Measurements from ENCODE around the gene KLRC1. TPM values are rescaled to one million over a fixed set of nuclear protein-coding genes. Genes with fewer than 3 reads are reported as not detected.
"Not testable (repeated sequence)": the region's sequence is repeated elsewhere in the genome, so short reads cannot be mapped to it uniquely, and the experiment has no call there.

The KLRC1 gene
- not detected in 2 replicates for total RNA-seq

DNA sequence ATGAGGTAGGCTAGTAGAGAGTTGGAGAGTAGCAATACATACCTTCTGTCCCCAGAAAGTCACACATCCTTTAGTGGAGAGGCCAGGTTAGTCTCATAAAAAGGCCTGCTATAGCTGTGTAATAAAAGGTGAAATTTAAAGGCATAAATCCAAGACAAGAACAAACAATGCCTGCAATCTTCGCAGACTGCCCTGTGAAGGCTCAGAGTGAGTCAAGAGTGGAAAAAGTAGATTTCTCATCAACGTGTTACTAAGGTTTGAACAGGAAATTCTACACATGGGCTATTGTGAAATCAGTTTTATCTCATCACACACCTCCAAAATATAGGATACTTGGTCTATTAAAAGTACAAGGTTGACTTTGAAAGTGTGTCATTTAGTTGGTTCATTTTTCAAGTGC lies at the start of gene KLRC1:
Gene KLRC1, minus strand, starts transcription at position 222 of the 400 bp plus-strand sequence. CDS start 2,221 bp downstream, outside the sequence.
- intact Hi-C loops (cut with micrococcal nuclease) = no loop called here
- TF ChIP-seq, protein P1, sequence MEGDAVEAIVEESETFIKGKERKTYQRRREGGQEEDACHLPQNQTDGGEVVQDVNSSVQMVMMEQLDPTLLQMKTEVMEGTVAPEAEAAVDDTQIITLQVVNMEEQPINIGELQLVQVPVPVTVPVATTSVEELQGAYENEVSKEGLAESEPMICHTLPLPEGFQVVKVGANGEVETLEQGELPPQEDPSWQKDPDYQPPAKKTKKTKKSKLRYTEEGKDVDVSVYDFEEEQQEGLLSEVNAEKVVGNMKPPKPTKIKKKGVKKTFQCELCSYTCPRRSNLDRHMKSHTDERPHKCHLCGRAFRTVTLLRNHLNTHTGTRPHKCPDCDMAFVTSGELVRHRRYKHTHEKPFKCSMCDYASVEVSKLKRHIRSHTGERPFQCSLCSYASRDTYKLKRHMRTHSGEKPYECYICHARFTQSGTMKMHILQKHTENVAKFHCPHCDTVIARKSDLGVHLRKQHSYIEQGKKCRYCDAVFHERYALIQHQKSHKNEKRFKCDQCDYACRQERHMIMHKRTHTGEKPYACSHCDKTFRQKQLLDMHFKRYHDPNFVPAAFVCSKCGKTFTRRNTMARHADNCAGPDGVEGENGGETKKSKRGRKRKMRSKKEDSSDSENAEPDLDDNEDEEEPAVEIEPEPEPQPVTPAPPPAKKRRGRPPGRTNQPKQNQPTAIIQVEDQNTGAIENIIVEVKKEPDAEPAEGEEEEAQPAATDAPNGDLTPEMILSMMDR (IDR thresholded peaks at IDR 0.05) = no peak
- peaks cover 18% of the 10 kb centered on the region for H3K9me3 Mint-ChIP-seq
- DNase-seq (no peak), ATAC-seq (ENCODE audit: low read depth) (no peak)
- no peak within 1 kb of the TSS for H3K27ac Mint-ChIP-seq
- H3K27me3 Mint-ChIP-seq = no peaks in the 10 kb centered on the region
- no peaks in the 10 kb centered on the region for H3K36me3 Mint-ChIP-seq (ENCODE audit: low read depth)
- no peak within 1 kb of the TSS for H3K4me3 Mint-ChIP-seq
- no peaks in the 10 kb centered on the region for H3K4me1 Mint-ChIP-seq
- CTCF ChIA-PET = no interaction called here
- POLR2A ChIA-PET = no interaction called here

DNA sequence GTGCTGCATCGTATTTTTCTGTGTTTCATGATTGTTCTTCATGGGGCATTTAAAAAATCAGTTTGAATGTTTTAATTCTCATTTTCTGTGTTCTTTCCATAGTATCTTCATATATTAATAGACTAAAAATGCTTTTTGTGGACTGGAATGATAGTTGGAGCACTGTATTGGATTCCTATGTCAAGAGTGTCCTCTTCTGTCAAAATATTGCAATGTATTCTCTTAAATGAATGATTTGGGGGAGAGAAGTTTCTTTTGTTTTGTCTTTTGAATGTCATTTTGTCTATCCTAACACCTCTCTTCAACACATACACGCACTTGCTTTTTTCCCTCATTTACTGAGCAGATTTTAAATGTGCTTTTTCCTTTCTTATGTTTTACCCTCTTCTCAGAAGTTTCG lies 47.9 kb upstream of the KLRC1 start:
- H3K4me3 Mint-ChIP-seq = no peak overlapping the region
- H3K27ac Mint-ChIP-seq = no peak overlapping the region
- H3K36me3 Mint-ChIP-seq (ENCODE audit: low read depth) = no peaks in the 10 kb centered on the region
- ChIA-PET POLR2A (no interaction called here), CTCF (no interaction called here)
- intact Hi-C loops (cut with micrococcal nuclease) = loop anchor here (5.0 kb wide), 1 partner anchor 169 kb away; no protein-coding TSS in a partner anchor
- ATAC-seq (ENCODE audit: low read depth) (no peak), DNase-seq (no peak)
- H3K9me3 Mint-ChIP-seq = no peaks in the 10 kb centered on the region
- TF ChIP-seq, protein P1 (IDR thresholded peaks at IDR 0.05) = no peak
- H3K4me1 Mint-ChIP-seq = no peaks in the 10 kb centered on the region
- peaks cover 7% of the 10 kb centered on the region for H3K27me3 Mint-ChIP-seq

DNA sequence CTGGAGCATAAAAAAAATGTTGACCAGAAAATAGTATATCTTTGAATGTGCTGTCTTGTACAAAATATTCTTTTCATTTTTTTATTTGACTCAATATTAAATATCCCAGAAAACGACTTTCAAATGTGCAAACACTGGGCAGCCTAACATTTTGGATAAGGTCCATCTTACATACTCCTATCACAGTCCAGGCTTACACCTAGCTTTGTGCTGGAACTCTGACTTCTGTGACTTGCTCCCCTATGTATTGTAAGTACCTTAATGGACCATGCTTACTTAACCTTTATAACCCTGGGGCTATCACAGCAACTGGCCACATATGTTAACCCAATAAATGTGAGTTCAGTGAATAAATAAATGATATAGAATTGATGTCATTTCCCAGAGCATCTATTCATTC lies 44.9 kb upstream of the KLRC1 start:
- Mint-ChIP-seq H3K36me3 (ENCODE audit: low read depth) (no peaks in the 10 kb centered on the region), H3K4me1 (no peaks in the 10 kb centered on the region), H3K27ac (no peak overlapping the region), H3K4me3 (no peak overlapping the region), H3K9me3 (no peaks in the 10 kb centered on the region), H3K27me3 (peaks cover 13% of the 10 kb centered on the region)
- intact Hi-C loops (cut with micrococcal nuclease) = no loop called here
- ATAC-seq (ENCODE audit: low read depth) (no peak), DNase-seq (no peak)
- ChIA-PET POLR2A (no interaction called here), CTCF (no interaction called here)
- TF ChIP-seq, protein P1 (IDR thresholded peaks at IDR 0.05) = no peak

DNA sequence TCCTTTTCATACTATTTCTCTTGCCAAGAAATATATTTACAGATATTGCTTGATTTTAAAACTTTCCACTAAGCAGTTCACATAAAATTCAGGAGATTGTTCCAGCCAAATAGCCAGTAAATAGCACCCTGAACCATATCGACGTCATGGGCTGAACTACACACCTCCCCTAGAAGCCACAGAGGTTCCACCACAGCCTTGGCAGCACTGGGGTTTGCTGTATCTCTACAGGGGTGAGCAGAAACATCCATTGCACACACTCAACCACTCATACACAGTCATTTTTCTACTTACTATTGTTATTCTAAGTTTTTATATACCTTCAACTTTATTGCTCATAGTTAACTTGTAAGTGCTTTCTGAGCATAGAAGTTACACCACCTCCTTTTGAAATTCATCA lies 44.4 kb upstream of the KLRC1 start:
- H3K9me3 Mint-ChIP-seq = no peaks in the 10 kb centered on the region
- no peak overlapping the region for H3K27ac Mint-ChIP-seq
- no peak overlapping the region for H3K4me3 Mint-ChIP-seq
- intact Hi-C loops (cut with micrococcal nuclease) = no loop called here
- TF ChIP-seq, protein P1 (IDR thresholded peaks at IDR 0.05) = no peak
- H3K4me1 Mint-ChIP-seq = no peaks in the 10 kb centered on the region
- H3K27me3 Mint-ChIP-seq = peaks cover 13% of the 10 kb centered on the region
- ATAC-seq (ENCODE audit: low read depth) (no peak), DNase-seq (no peak)
- POLR2A ChIA-PET = no interaction called here
- H3K36me3 Mint-ChIP-seq (ENCODE audit: low read depth) = no peaks in the 10 kb centered on the region
- CTCF ChIA-PET = no interaction called here

DNA sequence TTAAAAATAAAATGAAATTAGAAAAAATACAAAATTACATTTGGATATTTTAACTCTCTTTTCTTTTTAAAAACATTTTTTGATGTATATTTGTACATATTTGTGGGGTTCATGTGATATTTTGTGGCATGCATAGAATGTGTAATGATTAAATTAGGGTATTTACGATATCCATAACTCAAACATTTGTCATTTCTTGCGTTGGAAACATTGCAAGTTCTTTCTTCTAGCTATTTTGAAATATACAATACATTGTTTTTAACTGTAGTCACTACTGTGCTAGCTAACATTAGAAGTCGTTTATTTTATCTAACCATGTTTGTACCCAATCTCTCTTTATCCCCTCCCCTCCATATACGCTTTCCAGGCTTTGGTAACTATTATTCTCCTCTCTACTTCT lies 38.6 kb upstream of the KLRC1 start:
- H3K36me3 Mint-ChIP-seq (ENCODE audit: low read depth) = no peaks in the 10 kb centered on the region
- DNase-seq = no peak
- POLR2A ChIA-PET = no interaction called here
- no peaks in the 10 kb centered on the region for H3K4me1 Mint-ChIP-seq
- no peak overlapping the region for H3K4me3 Mint-ChIP-seq
- no peak for ATAC-seq (ENCODE audit: low read depth)
- CTCF ChIA-PET = no interaction called here
- TF ChIP-seq, protein P1 (IDR thresholded peaks at IDR 0.05) = no peak
- peaks cover 2% of the 10 kb centered on the region for H3K9me3 Mint-ChIP-seq
- no peak overlapping the region for H3K27ac Mint-ChIP-seq
- intact Hi-C loops (cut with micrococcal nuclease) = no loop called here
- peaks cover 10% of the 10 kb centered on the region for H3K27me3 Mint-ChIP-seq

DNA sequence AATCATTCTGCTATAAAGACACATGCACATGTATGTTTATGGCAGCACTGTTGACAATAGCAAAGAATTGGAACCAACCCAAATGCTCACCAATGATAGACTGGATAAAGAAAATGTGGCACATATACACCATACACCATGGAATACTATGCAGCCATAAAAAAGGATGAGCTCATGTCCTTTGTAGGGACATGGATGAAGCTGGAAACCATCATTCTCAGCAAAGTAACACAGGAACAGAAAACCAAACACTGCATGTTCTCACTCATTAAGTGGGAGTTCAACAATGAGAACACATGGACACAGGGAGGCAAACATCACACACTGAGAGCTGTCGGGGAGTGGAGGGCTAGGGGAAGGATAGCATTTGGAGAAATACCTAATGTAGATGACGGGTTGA lies 34.2 kb upstream of the KLRC1 start:
- DNase-seq; POLR2A ChIA-PET; H3K4me3 Mint-ChIP-seq; H3K27me3 Mint-ChIP-seq; ATAC-seq (ENCODE audit: low read depth); intact Hi-C loops (cut with micrococcal nuclease); CTCF ChIA-PET; H3K4me1 Mint-ChIP-seq; H3K27ac Mint-ChIP-seq; H3K36me3 Mint-ChIP-seq (ENCODE audit: low read depth); H3K9me3 Mint-ChIP-seq: not testable (repeated sequence)

DNA sequence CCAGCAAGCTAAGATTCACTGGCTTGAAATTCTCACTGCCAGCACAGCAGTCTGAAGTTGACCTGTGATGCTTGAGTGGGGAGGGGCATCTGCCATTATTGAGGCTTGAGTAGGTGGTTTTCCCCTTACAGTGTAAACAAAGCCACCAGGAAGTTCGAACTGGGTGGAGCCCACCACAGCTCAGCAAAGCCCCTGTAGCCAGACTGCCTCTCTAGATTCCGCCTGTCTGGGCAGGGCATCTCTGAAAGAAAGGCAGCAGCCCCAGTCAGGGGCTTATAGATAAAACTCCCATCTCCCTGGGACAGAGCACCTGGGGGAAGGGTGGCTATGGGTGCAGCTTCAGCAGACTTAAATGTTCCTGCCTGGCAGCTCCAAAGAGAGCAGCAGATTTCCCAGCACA lies 28.7 kb upstream of the KLRC1 start:
- H3K36me3 Mint-ChIP-seq (ENCODE audit: low read depth); H3K4me1 Mint-ChIP-seq; H3K27ac Mint-ChIP-seq; POLR2A ChIA-PET; H3K9me3 Mint-ChIP-seq; ATAC-seq (ENCODE audit: low read depth); intact Hi-C loops (cut with micrococcal nuclease); CTCF ChIA-PET; DNase-seq; H3K4me3 Mint-ChIP-seq: not testable (repeated sequence)
- peaks cover 19% of the 10 kb centered on the region for H3K27me3 Mint-ChIP-seq

DNA sequence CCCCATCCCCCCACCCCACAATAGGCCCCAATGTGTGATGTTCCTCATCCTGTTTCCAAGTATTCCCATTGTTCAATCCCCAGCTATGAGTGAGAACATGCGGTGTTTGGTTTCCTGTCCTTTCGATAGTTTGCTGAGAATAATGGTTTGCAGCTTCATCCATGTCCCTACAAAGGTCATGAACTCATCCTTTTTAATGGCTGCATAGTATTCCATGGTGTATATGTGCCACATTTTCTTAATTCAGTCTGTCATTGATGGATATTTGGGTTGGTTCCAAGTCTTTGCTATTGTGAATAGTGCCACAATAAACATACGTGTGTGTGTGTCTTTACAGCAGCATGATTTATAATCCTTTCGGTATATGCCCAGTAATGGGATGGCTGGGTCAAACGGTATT lies 19.6 kb upstream of the KLRC1 start:
- H3K36me3 Mint-ChIP-seq (ENCODE audit: low read depth); DNase-seq; POLR2A ChIA-PET; H3K4me1 Mint-ChIP-seq; H3K9me3 Mint-ChIP-seq; ATAC-seq (ENCODE audit: low read depth); H3K4me3 Mint-ChIP-seq; CTCF ChIA-PET; H3K27me3 Mint-ChIP-seq; H3K27ac Mint-ChIP-seq; intact Hi-C loops (cut with micrococcal nuclease): not testable (repeated sequence)
